OCI-M2 (cell line): Measurements from ENCODE around the gene CEP89.
"Not testable (repeated sequence)": the region's sequence is repeated elsewhere in the genome, so short reads cannot be mapped to it uniquely, and the experiment has no call there.

Source experiments
- DNase-seq: peaks from one replicate; lab custom pipeline; 2025; ENCODE audit not compliant: unreplicated experiment; lab: John Stamatoyannopoulos, UW

CEP89 gene

DNA sequence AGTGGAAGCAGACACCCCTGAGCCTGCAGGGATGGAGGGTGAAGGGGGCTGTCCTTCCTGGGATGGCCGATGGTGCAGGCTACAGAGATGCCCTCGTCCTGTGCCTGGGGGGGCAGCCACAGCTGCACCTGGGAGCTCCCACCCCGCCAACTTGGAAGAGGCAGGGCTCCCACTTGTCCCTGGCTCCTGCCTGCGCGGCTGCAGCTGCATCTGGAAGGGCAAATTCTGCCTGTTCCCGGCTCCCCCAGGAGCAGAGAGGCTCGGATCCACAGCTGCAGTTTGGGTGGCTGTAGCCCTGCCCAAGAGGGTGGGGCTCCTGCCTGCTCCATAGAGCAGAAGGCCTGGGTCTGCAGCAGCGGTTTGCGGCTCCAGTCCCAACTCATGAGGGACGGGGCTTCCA is 2.2 kb downstream of the CEP89 start:
- no peak for DNase-seq

DNA sequence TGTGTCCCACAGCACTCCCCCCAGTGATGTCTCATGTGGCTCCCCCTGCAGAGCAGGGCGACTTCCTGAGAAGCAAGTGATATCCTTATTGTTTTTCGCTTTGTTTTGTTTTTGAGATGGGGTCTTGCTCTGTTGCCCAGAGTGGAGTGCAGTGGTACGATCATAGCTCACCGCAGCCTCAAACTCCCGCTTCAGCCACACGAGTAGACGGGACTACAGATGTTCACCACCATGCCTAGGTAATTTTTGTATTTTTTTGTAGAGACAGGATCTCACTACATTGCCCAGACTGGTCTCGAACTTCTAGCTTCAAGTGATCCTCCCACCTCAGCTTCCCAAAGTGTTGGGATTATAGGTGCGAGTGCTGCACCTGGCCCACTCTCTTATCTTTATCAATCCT is 5.0 kb downstream of the CEP89 start:
- DNase-seq = no peak

DNA sequence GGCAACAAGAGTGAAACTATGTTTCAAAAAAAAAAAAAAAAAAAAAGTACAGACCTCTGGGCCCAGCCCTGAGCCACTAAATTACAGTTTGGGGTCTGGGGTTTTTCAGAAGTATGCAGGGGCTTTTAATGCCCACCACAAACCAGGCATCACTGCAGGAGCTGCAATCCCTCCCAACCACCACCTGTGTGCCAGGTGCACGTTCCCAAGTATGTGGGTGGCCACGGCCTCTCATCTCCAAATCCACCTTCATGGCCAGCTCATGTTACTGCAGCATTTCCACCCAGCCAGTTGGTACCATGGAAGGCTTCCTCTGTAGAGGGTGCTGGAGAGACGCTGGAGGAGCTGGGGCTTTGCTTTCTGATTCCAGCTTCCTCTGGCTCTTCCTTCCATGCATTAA is 26.5 kb downstream of the CEP89 start:
- no peak for DNase-seq

DNA sequence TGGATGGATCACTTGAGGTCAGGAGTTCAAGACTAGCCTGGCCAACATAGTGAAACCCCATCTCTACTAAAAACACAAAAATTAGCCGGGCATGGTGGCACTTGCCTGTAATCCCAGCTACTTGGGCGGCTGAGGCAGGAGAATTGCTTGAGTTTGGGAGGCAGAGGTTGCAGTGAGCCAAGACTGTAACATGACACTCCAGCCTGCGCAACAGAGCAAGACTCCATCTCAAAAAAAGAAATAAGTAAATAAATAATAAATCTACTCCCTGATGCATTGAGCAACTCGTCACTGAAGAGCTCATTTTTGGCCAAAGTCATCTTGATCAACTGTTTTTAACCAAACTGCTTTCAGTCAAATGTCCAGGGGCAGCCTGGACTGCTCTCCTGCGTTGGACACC is 30.5 kb downstream of the CEP89 start:
- not testable (repeated sequence) for DNase-seq

- DNase-seq = no peak
Measured at GRCh38 chr19:32936065-32936464, 35.7 kb downstream of the CEP89 start.

DNA sequence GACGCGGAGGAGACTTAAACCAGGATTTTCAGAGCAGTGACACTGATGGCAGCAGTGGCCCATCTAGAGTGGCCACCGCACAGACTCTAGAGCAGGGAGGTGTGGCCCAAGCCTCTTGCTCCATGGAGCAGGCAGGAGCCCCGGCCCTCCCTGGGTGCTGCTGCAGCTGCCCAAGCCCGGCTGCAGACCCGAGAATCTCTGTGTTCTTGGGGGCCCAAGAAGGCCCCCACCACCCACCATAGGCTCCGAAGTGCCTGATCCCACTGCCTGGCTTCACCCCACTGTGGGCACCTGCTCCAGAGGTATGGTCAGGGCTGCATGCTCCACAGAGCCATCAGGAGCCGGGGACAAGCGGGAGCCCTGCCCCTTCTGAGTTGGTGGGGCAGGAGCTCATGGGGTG is 36.1 kb downstream of the CEP89 start:
- no peak for DNase-seq

GRCh38 chr19:32933571-32933970 is 38.2 kb downstream of the CEP89 start:
- DNase-seq = no peak

DNA sequence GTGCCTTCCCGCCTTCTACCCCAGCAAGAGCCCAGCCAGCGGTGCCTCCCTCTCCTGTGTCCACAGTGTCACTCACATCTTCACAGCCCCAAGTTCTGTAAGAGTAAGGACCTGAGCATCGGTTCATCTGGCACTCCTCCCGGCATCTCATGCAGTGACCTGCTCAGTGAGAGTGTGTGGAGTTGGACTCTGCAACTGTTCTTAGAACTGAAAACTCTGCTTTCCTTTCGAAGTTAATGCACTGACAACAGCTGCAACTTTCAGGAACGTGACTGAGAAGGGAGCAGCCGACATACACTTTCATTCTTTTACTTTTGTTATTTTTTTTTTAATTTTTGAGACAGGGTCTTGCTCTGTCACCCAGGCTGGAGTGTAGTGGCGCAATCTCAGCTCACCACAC is 41.2 kb downstream of the CEP89 start:
- DNase-seq = no peak

- DNase-seq = no peak
Measured at GRCh38 chr19:32928806-32929205, 43.0 kb downstream of the CEP89 start.

DNA sequence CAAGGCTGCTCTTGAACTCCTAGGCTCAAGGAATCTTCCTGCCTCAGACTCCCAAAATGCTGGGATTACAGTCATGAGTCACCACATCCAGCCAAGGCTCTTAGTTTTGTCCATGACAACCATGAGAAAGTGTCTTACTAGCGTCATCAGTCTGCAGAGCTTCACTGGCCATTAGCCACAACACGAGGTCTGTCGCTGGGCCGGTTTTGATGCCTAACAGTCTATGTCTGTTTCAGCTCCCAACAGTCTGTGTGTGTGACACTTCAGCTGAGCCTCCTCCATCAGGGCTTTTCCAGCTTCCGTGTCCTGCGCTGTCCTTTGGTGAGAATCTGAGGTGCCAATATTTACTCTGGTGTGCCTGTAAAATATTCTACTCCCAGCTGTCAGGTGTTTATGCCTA is 47.6 kb downstream of the CEP89 start:
- DNase-seq = no peak

- no peak for DNase-seq
Measured at GRCh38 chr19:32921624-32922023, 50.1 kb downstream of the CEP89 start.

- DNase-seq = no peak
Measured at GRCh38 chr19:32919365-32919764, 52.4 kb downstream of the CEP89 start.

- no peak for DNase-seq
Measured at GRCh38 chr19:32917616-32917996, 54.2 kb downstream of the CEP89 start.

GRCh38 chr19:32916969-32917615 is 54.7 kb downstream of the CEP89 start:
- DNase-seq = no peak

DNA sequence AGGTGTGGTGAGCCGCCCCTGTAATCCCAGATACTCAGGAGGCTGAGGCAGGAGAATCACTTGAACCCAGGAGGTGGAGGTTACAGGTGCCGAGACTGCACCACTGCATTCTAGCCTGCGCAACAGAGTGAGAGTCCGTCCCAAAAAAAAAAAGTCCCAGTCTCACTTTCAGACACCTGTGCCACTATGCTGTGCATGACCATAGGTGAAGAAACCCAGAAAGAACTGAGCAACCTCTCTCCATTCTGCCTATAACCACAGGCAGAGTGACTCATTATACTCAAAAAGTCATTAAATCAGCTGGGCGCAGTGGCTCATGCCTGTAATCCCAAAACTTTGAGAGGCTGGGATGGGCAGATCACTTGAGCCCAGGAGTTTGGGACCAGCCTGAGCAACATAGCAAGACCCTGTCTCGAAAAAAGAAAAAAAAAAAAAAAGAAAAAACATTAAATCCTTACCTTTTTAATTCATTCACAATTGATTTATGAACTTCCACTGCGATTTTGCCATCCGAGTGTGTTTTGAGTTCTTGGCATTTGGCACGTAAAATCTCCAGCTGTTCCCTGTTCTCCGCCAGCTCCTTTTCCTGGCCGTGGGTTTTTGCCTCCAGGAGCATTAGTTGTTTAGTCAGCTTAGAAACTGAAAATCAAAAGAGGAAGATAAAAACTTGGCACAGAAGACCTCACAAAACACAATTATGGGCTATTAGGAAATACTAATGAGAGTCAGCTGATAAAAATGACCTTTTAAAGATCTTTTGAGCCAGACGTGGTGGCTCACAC is 56.7 kb downstream of the CEP89 start:
- no peak for DNase-seq

DNA sequence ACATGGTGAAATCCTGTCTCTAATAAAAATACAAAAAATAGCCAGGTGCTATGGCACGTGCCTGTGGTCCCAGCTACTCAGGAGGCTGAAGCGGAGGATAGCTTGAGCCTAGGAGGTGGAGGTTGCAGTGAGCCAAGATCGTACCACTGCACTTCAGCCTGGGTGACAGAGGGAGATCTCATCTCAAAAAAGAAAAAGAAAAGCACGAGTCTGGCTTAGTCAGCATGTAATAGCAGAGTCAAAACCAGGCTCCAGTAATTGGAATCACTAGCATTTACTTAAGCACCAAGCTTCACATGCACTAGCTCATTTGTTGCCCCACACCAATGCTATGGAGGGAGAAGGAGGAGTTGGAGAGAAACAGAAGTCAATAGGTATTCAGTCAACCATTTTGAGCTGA is 60.3 kb downstream of the CEP89 start:
- no peak for DNase-seq

GRCh38 chr19:32910874-32911273 is 60.9 kb downstream of the CEP89 start:
- no peak for DNase-seq

- DNase-seq = no peak
Measured at GRCh38 chr19:32910094-32910493, 61.7 kb downstream of the CEP89 start.

GRCh38 chr19:32909257-32909656 is 62.5 kb downstream of the CEP89 start:
- DNase-seq = no peak

DNA sequence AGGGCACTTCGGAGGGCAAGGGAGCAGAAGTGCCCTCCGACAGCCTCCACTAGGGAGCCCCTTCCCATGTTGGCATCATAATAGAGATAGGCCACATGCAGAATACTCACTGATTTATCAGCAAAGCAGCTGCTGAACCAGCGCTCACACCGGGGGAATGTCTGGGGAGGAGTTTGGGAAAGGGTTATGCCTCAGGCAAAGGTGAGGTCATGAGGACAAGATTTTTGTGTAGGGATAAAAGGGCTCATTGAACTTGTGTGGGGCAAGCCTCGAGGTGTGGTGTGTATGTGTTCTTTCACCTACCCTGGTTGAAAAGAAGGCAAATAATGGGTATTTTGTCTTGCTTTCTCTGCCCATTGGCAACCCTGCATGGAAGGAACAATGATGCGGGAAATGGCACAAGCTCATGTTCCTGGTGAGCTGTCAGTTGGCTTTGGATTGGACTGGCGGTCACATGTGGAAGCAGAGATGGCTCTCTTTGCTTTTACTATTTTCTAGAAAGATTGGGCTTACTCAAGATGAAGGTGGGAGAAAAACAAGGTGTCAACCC is 63.0 kb downstream of the CEP89 start:
- no peak for DNase-seq

- DNase-seq = no peak
Measured at GRCh38 chr19:32902448-32902847, 69.3 kb downstream of the CEP89 start.

GRCh38 chr19:32901504-32902161 is 70.1 kb downstream of the CEP89 start:
- DNase-seq = no peak
